Endothelial cell of umbilical vein (primary cell): ENCODE results near the gene CNIH4.

Source experiments
- CTCF ChIP-seq, 2 donors: IDR thresholded peaks; 1 replicate in 1 of 2; 2 replicates in 1 of 2; pipeline ENCODE4 v1.5.1; 2011; ENCODE audit warnings: low read length in 2 of 2, mild to moderate bottlenecking in 2 of 2, moderate library complexity in 2 of 2, control low read depth in 1 of 2, inconsistent platforms in 1 of 2, low read depth in 1 of 2; ENCODE audit not compliant: insufficient read depth in 1 of 2; ENCODE audit errors: extremely low read depth in 1 of 2
- FOS ChIP-seq: IDR thresholded peaks from 2 replicates; pipeline ENCODE4 v1.6.1; 2011; ENCODE audit warnings: mild to moderate bottlenecking, low read length, moderate library complexity, borderline replicate concordance; ENCODE audit not compliant: insufficient read depth
- POLR2AphosphoS5 ChIP-seq: IDR thresholded peaks from 2 replicates; pipeline ENCODE4 v1.6.1; 2012; ENCODE audit warnings: low read depth, mild to moderate bottlenecking, control low read depth, low read length, moderate library complexity; ENCODE audit not compliant: insufficient read depth
- TF ChIP-seq, protein P1 (sequence below): IDR thresholded peaks from 2 replicates; pipeline ENCODE4 v1.6.1; 2011; ENCODE audit not compliant: insufficient read depth, insufficient read length

DNA sequence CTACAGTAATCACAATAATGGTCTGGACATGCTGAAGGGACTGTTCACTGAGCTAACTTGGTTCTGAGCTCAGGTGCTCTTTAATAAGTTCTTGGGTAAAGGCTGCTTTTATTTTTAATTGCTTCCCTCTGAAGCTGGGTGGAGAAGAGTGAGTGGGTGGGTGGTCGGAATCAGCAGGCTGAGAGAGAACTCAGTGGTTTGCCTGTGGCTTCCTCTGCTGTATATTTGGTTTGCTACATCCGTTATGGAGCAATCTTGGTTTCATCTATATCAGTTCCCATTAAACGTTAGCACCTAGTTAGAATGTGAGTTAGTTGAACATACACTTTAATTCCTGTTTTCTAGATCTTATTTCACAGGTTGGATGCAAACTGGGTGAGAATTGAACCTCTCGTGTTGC lies 23.3 kb downstream of the CNIH4 start:
- TF ChIP-seq CTCF (IDR thresholded peaks at IDR 0.05; ENCODE audit: extremely low read depth in 1 of 2, insufficient read depth in 1 of 2, low read depth in 1 of 2, low read length in 2 of 2), result no peak
- no peak for TF ChIP-seq POLR2AphosphoS5
- no peak for TF ChIP-seq FOS
- TF ChIP-seq, protein P1, sequence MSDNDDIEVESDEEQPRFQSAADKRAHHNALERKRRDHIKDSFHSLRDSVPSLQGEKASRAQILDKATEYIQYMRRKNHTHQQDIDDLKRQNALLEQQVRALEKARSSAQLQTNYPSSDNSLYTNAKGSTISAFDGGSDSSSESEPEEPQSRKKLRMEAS, result no peak
